HCT116 (cell line): ENCODE results near the gene AP1G1.

ENCODE experiments used
- CEBPB ChIP-seq: IDR thresholded peaks from 2 replicates; pipeline ENCODE4 v1.6.1; 2012; ENCODE audit warnings: low read depth
- EZH2 ChIP-seq: fragments of 200-600 bp; sonication (generic); IDR thresholded peaks from 2 replicates; pipeline ENCODE4 v1.6.1; 2017; ENCODE audit warnings: antibody characterized with exemption, mixed run types
- POLR2A ChIP-seq: IDR thresholded peaks from 2 replicates; pipeline ENCODE4 v1.7.0; 2011; ENCODE audit warnings: borderline replicate concordance; ENCODE audit not compliant: insufficient read depth, insufficient read length; ENCODE audit errors: extremely low read depth
- POLR2AphosphoS5 ChIP-seq: IDR thresholded peaks from 2 replicates; pipeline ENCODE4 v1.6.1; 2011; ENCODE audit warnings: mild to moderate bottlenecking, low read depth, low read length, moderate library complexity
- REST ChIP-seq: IDR thresholded peaks from 2 replicates; pipeline ENCODE4 v1.6.1; 2012; ENCODE audit warnings: low read depth
- ZNF274 ChIP-seq: fragments of 200-500 bp; sonication (Bioruptor generic); IDR thresholded peaks from 2 replicates; pipeline ENCODE4 v1.6.1; 2014; ENCODE audit warnings: mild to moderate bottlenecking, low read depth, low read length, inconsistent platforms
- TF ChIP-seq, protein P1 (sequence below), 3 experiments: fragments of 200-600 bp in 1 of 3; sonication (generic) in 1 of 3; IDR thresholded peaks in 2 of 3; conservative IDR thresholded peaks in 1 of 3; 2 replicates each; pipeline ENCODE4 v1.5.1; 2012 to 2017; ENCODE audit warnings: low read depth in 2 of 3, low read length in 2 of 3, antibody characterized with exemption in 1 of 3, borderline replicate concordance in 1 of 3, control low read depth in 1 of 3, mild to moderate bottlenecking in 1 of 3, mixed read lengths in 1 of 3, mixed run types in 1 of 3, moderate library complexity in 1 of 3; ENCODE audit not compliant: insufficient read depth in 1 of 3
- TF ChIP-seq, protein P2 (sequence below): IDR thresholded peaks from 2 replicates; pipeline ENCODE4 v1.6.1; 2012

GRCh38 chr16:71727551-71728324, 80.9 kb downstream of the AP1G1 start:
- TF ChIP-seq, protein P1, sequence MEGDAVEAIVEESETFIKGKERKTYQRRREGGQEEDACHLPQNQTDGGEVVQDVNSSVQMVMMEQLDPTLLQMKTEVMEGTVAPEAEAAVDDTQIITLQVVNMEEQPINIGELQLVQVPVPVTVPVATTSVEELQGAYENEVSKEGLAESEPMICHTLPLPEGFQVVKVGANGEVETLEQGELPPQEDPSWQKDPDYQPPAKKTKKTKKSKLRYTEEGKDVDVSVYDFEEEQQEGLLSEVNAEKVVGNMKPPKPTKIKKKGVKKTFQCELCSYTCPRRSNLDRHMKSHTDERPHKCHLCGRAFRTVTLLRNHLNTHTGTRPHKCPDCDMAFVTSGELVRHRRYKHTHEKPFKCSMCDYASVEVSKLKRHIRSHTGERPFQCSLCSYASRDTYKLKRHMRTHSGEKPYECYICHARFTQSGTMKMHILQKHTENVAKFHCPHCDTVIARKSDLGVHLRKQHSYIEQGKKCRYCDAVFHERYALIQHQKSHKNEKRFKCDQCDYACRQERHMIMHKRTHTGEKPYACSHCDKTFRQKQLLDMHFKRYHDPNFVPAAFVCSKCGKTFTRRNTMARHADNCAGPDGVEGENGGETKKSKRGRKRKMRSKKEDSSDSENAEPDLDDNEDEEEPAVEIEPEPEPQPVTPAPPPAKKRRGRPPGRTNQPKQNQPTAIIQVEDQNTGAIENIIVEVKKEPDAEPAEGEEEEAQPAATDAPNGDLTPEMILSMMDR (IDR thresholded peaks at IDR 0.05 in 2 of 3, conservative IDR thresholded peaks at IDR 0.05 in 1 of 3; ENCODE audit: borderline replicate concordance in 1 of 3, insufficient read depth in 1 of 3, low read depth in 2 of 3, low read length in 2 of 3): no peak
- TF ChIP-seq ZNF274 (no peak), POLR2A (no peak), REST (no peak), POLR2AphosphoS5 (no peak), EZH2 (no peak), CEBPB (no peak)
- TF ChIP-seq, protein P2, sequence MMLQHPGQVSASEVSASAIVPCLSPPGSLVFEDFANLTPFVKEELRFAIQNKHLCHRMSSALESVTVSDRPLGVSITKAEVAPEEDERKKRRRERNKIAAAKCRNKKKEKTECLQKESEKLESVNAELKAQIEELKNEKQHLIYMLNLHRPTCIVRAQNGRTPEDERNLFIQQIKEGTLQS: no peak
